HepG2 (cell line): ENCODE data around the gene RAD51D. TPM values are rescaled to one million over a fixed set of nuclear protein-coding genes. Genes with fewer than 3 reads are reported as not detected.

Experiments
- ATM ChIP-seq: fragments of 450-650 bp; IDR thresholded peaks from 2 replicates; pipeline ENCODE4 v1.7.1; 2017; ENCODE audit warnings: mild to moderate bottlenecking, borderline replicate concordance
- BRD4 ChIP-seq: sonication (generic); formaldehyde crosslinking; IDR thresholded peaks from 2 replicates; pipeline ENCODE4 v1.4.0; 2020; ENCODE audit warnings: missing genetic modification reagents
- CBX2 ChIP-seq, 2 experiments: fragments of 200-600 bp in 1 of 2; sonication (generic); formaldehyde crosslinking in 1 of 2; IDR thresholded peaks; 2 replicates each; pipeline versions ENCODE4 v1.7.0 to v1.8.1; 2018 to 2022; ENCODE audit warnings: low read depth in 2 of 2, low read length in 1 of 2, mild to moderate bottlenecking in 1 of 2, missing genetic modification reagents in 1 of 2
- ETV5 ChIP-seq: IDR thresholded peaks from 2 replicates; pipeline ENCODE4 v1.6.1; 2018; ENCODE audit warnings: missing biosample characterization, missing genetic modification reagents, inconsistent platforms, borderline replicate concordance
- HDAC2 ChIP-seq: sonication (generic); formaldehyde crosslinking; IDR thresholded peaks from 2 replicates; pipeline ENCODE4 v1.4.0; 2020; ENCODE audit warnings: missing genetic modification reagents
- NCOA1 ChIP-seq: sonication (generic); formaldehyde crosslinking; IDR thresholded peaks from 2 replicates; pipeline ENCODE4 v1.9.0; 2021; ENCODE audit warnings: missing genetic modification reagents
- NKX3-1 ChIP-seq: sonication (generic); formaldehyde crosslinking; IDR thresholded peaks from 2 replicates; pipeline ENCODE4 v1.5.0; 2020; ENCODE audit warnings: missing genetic modification reagents
- PHF8 ChIP-seq: sonication (generic); formaldehyde crosslinking; IDR thresholded peaks from 2 replicates; pipeline ENCODE4 v1.5.0; 2020; ENCODE audit warnings: missing genetic modification reagents
- RXRA ChIP-seq: sonication (generic); formaldehyde crosslinking; IDR thresholded peaks from 2 replicates; pipeline ENCODE4 v1.5.1; 2020; ENCODE audit warnings: missing genetic modification reagents
- TAF1 ChIP-seq: sonication (generic); formaldehyde crosslinking; IDR thresholded peaks from 2 replicates; pipeline ENCODE4 v1.4.0; 2020; ENCODE audit warnings: missing genetic modification reagents
- TGIF2 ChIP-seq: IDR thresholded peaks from 2 replicates; pipeline ENCODE4 v1.6.1; 2016; ENCODE audit warnings: control low read depth, missing compliant biosample characterization
- ZFP41 ChIP-seq: sonication (generic); formaldehyde crosslinking; IDR thresholded peaks from 2 replicates; pipeline ENCODE4 v1.4.0; 2020; ENCODE audit warnings: mild to moderate bottlenecking, missing genetic modification reagents, borderline replicate concordance
- ZNF138 ChIP-seq: sonication (generic); formaldehyde crosslinking; IDR thresholded peaks from 2 replicates; pipeline ENCODE4 v1.5.0; 2020; ENCODE audit warnings: mild to moderate bottlenecking, low read depth, missing genetic modification reagents
- ZNF550 ChIP-seq: sonication (generic); formaldehyde crosslinking; IDR thresholded peaks from 2 replicates; pipeline ENCODE4 v1.4.0; 2020; ENCODE audit warnings: mild to moderate bottlenecking, missing genetic modification reagents, borderline replicate concordance
- ZNF776 ChIP-seq: sonication (generic); formaldehyde crosslinking; IDR thresholded peaks from 2 replicates; pipeline ENCODE4 v1.4.0; 2020; ENCODE audit warnings: mild to moderate bottlenecking, missing genetic modification reagents
- polyA plus RNA-seq, 8 experiments: library from polyadenylated mRNA; depleted of rRNA in 3 of 8; stranded (reverse) in 7 of 8; unstranded in 1 of 8; fragments of >200 nt; fragmentation: Illumina TruSeq in 4 of 8; extraction: Trizol in 4 of 8; gene quantifications; 2 replicates each; pipeline versions ENCODE4 v1.2.1 to v1.2.3, GENCODE V29; 2011 to 2016; ENCODE audit warnings: low read depth in 4 of 8, missing spikeins in 1 of 8, mixed read lengths in 1 of 8; ENCODE audit not compliant: insufficient read depth in 1 of 8
- total RNA-seq, 5 experiments: library from RNA; depleted of rRNA; stranded (reverse); fragments of >200 nt; fragmentation: Illumina TruSeq; extraction: Trizol; gene quantifications; 2 replicates each; pipeline ENCODE4 v1.2.3, GENCODE V29; 2016; ENCODE audit warnings: low read depth in 1 of 5
- TF ChIP-seq, protein P1 (sequence below): sonication (generic); formaldehyde crosslinking; IDR thresholded peaks from 2 replicates; pipeline ENCODE4 v1.9.0; 2021; ENCODE audit warnings: missing genetic modification reagents, borderline replicate concordance
- TF ChIP-seq, protein P2 (sequence below): sonication (generic); formaldehyde crosslinking; IDR thresholded peaks from 2 replicates; pipeline ENCODE4 v1.8.0; 2022; ENCODE audit warnings: missing genetic modification reagents, mild to moderate bottlenecking, moderate library complexity, borderline replicate concordance
- TF ChIP-seq, protein P3 (sequence below): sonication (generic); formaldehyde crosslinking; IDR thresholded peaks from 2 replicates; pipeline ENCODE4 v1.5.0; 2020; ENCODE audit warnings: mild to moderate bottlenecking, missing genetic modification reagents, moderate library complexity
- TF ChIP-seq, protein P4 (sequence below): sonication (generic); formaldehyde crosslinking; IDR thresholded peaks from 2 replicates; pipeline ENCODE4 v1.5.1; 2020; ENCODE audit warnings: missing genetic modification reagents, mild to moderate bottlenecking, borderline replicate concordance

RAD51D gene
- total and polyA plus RNA-seq, 2 of the 13 experiments (the other 11 are each of a cell fraction or from before 2014, with no cell fraction given): 6.7 to 13.1 TPM

GRCh38 chr17:35088356-35088880, 31.2 kb downstream of the RAD51D start (continued):
- TF ChIP-seq, protein P1, sequence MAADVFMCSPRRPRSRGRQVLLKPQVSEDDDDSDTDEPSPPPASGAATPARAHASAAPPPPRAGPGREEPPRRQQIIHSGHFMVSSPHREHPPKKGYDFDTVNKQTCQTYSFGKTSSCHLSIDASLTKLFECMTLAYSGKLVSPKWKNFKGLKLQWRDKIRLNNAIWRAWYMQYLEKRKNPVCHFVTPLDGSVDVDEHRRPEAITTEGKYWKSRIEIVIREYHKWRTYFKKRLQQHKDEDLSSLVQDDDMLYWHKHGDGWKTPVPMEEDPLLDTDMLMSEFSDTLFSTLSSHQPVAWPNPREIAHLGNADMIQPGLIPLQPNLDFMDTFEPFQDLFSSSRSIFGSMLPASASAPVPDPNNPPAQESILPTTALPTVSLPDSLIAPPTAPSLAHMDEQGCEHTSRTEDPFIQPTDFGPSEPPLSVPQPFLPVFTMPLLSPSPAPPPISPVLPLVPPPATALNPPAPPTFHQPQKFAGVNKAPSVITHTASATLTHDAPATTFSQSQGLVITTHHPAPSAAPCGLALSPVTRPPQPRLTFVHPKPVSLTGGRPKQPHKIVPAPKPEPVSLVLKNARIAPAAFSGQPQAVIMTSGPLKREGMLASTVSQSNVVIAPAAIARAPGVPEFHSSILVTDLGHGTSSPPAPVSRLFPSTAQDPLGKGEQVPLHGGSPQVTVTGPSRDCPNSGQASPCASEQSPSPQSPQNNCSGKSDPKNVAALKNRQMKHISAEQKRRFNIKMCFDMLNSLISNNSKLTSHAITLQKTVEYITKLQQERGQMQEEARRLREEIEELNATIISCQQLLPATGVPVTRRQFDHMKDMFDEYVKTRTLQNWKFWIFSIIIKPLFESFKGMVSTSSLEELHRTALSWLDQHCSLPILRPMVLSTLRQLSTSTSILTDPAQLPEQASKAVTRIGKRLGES (CRISPR knock-in tag): no peak
- no peak for TF ChIP-seq ZNF550 (CRISPR knock-in tag)
- TF ChIP-seq ETV5: no peak
- no peak for TF ChIP-seq NKX3-1
- TF ChIP-seq, protein P2, sequence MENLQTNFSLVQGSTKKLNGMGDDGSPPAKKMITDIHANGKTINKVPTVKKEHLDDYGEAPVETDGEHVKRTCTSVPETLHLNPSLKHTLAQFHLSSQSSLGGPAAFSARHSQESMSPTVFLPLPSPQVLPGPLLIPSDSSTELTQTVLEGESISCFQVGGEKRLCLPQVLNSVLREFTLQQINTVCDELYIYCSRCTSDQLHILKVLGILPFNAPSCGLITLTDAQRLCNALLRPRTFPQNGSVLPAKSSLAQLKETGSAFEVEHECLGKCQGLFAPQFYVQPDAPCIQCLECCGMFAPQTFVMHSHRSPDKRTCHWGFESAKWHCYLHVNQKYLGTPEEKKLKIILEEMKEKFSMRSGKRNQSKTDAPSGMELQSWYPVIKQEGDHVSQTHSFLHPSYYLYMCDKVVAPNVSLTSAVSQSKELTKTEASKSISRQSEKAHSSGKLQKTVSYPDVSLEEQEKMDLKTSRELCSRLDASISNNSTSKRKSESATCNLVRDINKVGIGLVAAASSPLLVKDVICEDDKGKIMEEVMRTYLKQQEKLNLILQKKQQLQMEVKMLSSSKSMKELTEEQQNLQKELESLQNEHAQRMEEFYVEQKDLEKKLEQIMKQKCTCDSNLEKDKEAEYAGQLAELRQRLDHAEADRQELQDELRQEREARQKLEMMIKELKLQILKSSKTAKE (CRISPR knock-in tag): peak; percentile 61; the same call in 1 of the 2 replicates
- peak; percentile 33; the same call in 1 of the 2 replicates for TF ChIP-seq RXRA
- TF ChIP-seq TAF1 (CRISPR knock-in tag): peak; percentile 16; the same call in 1 of the 2 replicates
- no peak for TF ChIP-seq ZFP41 (CRISPR knock-in tag)
- peak; percentile 19; the same call in 1 of the 2 replicates for TF ChIP-seq HDAC2 (CRISPR knock-in tag)
- no peak for TF ChIP-seq CBX2 (IDR thresholded peaks at IDR 0.05; ENCODE audit: low read depth, low read length)
- TF ChIP-seq CBX2 (CRISPR knock-in tag; IDR thresholded peaks at IDR 0.05; ENCODE audit: low read depth): no peak
- TF ChIP-seq BRD4: peak; percentile 51; the same call in 1 of the 2 replicates
- peak; percentile 36; the same call in 1 of the 2 replicates for TF ChIP-seq PHF8 (CRISPR knock-in tag)
- TF ChIP-seq TGIF2 (CRISPR knock-in tag): no peak
- TF ChIP-seq, protein P3, sequence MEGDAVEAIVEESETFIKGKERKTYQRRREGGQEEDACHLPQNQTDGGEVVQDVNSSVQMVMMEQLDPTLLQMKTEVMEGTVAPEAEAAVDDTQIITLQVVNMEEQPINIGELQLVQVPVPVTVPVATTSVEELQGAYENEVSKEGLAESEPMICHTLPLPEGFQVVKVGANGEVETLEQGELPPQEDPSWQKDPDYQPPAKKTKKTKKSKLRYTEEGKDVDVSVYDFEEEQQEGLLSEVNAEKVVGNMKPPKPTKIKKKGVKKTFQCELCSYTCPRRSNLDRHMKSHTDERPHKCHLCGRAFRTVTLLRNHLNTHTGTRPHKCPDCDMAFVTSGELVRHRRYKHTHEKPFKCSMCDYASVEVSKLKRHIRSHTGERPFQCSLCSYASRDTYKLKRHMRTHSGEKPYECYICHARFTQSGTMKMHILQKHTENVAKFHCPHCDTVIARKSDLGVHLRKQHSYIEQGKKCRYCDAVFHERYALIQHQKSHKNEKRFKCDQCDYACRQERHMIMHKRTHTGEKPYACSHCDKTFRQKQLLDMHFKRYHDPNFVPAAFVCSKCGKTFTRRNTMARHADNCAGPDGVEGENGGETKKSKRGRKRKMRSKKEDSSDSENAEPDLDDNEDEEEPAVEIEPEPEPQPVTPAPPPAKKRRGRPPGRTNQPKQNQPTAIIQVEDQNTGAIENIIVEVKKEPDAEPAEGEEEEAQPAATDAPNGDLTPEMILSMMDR (CRISPR knock-in tag): peak; percentile 29
- TF ChIP-seq, protein P4, sequence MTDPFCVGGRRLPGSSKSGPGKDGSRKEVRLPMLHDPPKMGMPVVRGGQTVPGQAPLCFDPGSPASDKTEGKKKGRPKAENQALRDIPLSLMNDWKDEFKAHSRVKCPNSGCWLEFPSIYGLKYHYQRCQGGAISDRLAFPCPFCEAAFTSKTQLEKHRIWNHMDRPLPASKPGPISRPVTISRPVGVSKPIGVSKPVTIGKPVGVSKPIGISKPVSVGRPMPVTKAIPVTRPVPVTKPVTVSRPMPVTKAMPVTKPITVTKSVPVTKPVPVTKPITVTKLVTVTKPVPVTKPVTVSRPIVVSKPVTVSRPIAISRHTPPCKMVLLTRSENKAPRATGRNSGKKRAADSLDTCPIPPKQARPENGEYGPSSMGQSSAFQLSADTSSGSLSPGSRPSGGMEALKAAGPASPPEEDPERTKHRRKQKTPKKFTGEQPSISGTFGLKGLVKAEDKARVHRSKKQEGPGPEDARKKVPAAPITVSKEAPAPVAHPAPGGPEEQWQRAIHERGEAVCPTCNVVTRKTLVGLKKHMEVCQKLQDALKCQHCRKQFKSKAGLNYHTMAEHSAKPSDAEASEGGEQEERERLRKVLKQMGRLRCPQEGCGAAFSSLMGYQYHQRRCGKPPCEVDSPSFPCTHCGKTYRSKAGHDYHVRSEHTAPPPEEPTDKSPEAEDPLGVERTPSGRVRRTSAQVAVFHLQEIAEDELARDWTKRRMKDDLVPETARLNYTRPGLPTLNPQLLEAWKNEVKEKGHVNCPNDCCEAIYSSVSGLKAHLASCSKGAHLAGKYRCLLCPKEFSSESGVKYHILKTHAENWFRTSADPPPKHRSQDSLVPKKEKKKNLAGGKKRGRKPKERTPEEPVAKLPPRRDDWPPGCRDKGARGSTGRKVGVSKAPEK (CRISPR knock-in tag): no peak
- TF ChIP-seq NCOA1: 0 out of 2 replicates have a peak, but pooled peaks have one; percentile 26
- no peak for TF ChIP-seq ATM
- no peak; the same call in 1 of the 2 replicates for TF ChIP-seq ZNF776 (CRISPR knock-in tag)
- no peak for TF ChIP-seq ZNF138 (CRISPR knock-in tag)
